Fibroblast of upper back skin (primary cell): ENCODE data around the gene GLIPR2.
A peak's percentile ranks its signal among the peaks of the same experiment; 100 is the strongest.
"Not testable (repeated sequence)": the region's sequence is repeated elsewhere in the genome, so short reads cannot be mapped to it uniquely, and the experiment has no call there.

Experiments
- DNase-seq: peaks from one replicate; pipeline ENCODE4 v3.0.0-alpha.2; 2013

The GLIPR2 gene, protein sequence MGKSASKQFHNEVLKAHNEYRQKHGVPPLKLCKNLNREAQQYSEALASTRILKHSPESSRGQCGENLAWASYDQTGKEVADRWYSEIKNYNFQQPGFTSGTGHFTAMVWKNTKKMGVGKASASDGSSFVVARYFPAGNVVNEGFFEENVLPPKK

DNA sequence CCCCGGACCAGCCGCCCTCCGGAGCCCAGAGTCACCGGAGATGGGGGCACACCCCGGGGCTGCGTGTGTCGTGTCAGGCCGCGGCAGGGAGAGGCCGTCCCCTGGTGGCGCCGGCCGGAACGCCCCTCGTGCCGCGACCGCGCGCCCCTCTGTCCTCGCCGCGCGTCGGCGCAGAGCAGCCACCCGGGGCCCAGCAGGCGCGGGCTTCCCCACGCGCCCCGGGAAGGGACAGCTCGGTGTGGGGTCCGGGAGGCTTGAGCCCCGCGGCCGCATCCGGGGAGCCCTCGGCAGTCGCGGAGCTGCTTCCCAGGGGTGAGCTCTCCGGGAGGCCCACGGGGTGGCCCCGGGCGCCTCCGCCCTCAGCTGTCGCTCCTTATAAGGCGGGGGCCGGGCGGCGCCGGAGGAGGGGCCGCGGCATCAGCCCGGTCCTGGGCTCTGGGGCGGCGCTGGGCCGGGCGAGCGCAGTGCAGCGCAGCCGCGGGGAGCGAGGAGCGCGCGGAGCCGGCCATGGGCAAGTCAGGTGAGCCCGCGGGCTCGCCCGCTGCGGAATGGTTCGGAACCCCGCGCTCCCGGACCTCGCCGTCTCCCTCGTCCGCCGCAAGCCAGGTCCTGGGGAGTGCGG, at the start of gene GLIPR2:
TSS of gene GLIPR2 (plus strand) at position 462 of the 622 bp plus-strand sequence. CDS start at position 508, 46 bp downstream.
- DNase-seq = peak; percentile 74

- not testable (repeated sequence) for DNase-seq
Measured at GRCh38 chr9:36087054-36087453, 49.5 kb upstream of the GLIPR2 start.

DNA sequence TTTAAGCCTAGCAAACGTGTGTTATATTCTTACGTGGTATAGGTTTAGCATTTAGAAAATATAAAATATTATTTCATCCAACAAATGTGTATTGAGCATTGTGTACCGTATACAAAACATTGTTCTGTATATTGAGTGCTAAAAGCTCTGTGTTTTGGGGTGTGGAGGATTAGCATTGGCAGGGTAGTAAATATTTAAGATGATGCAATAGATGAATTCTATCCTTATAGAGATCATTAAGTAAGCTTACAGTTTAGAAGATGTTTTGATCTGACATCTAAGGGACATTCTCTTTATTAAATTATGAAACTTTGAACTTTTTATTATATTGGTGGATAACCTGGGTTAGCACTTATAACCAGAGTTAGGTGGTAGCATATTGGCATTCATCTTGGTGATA, 48.5 kb upstream of the GLIPR2 start:
- DNase-seq = no peak

DNA sequence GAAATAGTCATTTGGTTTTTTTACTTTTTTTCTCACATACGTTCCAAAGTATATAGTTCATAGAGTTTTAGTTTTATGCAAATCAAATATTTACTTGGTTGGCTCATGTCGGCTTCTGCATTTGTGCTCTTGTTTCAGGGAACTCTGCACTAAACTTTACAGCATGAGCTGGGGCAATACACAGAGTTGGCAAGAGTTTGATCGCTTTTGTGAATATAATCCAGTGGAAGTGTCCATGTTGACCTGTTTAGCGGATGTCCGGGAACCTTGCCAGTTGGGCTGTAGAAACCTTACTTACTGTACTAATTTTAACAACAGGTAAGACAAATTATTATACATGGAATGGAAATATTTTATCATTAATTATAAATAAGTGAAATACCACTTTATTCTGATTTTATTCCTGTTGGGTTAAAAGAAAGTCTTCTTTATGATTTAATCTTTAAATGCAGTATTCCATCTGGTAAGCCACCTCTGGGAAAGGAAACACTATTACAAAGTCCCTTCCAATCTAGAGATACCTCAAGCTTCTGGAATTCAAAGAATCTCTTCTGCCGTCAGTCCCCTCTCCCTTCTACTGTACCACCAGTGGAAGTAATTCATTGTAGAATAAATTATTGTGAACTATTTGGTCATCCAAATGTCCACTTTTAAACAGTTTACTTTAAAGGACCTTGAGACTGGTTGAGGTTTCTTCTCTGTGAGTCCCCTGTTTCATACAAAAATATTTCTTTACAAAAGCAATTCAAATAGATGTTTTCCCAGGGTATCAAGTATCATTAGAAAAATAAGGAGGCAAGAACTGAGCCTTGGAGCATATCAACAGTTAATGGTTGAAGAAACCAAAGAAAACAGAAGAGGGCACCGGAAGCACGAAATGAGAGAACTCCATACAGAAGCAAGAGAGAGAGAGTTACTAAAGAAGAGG, 45.2 kb upstream of the GLIPR2 start:
- DNase-seq = peak; percentile 83

DNA sequence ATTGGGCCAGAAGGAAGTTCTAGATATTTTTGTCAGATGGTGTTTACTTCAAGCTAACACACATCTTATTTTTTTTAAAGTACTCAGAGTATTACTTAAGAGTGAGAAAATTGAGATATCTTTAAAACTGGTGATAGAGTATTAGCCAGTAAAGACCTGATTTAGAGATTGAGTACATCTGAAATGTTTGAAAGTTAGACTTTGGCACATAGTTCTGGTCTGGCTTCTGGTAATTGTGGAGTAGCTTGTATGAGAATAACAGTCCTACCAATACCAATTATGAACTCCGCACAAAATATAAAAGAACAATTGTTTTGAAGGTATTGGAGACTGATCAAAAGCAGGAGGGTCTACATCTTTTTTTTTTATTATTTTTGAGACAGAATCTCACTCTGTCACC, 44.5 kb upstream of the GLIPR2 start:
- DNase-seq = no peak

DNA sequence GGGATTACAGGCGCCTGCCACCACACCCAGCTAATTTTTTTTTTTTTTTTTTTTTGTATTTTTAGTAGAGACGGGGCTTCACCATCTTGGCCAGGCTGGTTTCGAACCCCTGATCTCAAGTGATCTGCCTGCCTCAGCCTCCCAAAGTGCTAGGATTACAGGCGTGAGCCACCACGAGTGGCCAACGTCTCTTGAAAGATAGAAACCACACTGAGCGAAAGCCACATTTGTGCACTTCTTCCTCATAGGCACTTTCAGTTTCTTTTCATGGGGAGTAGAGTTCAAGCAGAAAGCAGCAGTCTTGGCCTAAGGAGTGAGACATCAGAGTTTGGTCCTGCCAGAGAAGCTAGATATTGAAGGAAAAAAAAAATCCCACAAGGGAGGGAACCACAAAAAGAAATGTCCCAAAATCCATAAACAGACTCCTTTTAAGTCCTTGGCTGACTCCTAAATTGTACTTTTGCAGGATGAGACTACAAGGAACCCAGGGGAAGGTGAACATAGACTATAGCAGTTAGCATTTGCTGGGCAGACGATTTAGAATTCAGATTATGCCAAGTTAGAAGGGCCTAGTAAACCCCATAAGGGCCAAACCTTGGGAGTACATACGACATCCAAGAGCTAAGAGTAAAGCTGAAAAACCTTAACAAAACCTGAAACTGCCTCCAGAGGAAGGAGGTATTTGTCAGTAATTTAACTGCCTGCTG, 43.9 kb upstream of the GLIPR2 start:
- DNase-seq = no peak

GRCh38 chr9:36093384-36093783, 43.1 kb upstream of the GLIPR2 start:
- no peak for DNase-seq

- DNase-seq = no peak
Measured at GRCh38 chr9:36099718-36100117, 36.8 kb upstream of the GLIPR2 start.

GRCh38 chr9:36100532-36100931, 36.0 kb upstream of the GLIPR2 start:
- peak; percentile 96 for DNase-seq

DNA sequence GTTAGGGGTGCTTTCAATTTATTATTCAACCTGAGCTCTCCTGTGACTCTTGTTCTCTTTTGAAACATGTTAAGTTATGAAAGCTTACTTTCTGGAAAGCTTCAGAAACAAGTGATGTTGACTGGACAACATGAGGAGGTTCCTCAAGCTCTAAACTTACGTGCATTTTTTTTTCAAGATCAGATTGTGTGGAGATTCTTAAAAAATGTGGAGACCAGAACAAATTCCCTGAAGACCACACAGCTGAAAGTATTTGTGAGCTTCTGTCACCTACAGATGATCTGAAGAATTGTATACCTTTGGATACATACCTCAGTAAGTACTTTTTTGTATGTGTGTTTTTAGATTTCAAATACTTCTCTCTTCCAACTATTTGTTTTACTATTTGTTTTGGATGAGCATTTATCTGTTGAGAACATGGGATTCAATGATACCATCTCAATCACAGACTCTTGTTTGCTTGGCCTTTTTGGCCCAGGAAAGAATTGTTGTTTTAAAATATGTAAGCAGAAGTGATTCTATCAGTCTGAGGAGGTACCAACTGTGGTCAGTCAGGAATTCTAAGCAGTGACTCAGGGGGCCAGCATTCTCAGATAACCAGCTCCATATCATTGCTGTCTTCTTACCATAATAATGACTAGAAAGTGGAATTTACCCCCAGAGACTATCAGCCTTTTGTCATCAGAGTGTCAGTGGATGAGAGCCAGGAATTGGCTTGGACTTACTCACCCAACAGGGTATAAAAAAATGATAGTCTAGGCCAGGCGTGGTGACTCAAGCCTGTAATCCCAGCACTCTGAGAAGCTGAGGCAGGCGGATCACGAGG, 34.4 kb upstream of the GLIPR2 start:
- peak; percentile 100 for DNase-seq

GRCh38 chr9:36102742-36103495, 33.6 kb upstream of the GLIPR2 start:
- peak; percentile 77 for DNase-seq

DNA sequence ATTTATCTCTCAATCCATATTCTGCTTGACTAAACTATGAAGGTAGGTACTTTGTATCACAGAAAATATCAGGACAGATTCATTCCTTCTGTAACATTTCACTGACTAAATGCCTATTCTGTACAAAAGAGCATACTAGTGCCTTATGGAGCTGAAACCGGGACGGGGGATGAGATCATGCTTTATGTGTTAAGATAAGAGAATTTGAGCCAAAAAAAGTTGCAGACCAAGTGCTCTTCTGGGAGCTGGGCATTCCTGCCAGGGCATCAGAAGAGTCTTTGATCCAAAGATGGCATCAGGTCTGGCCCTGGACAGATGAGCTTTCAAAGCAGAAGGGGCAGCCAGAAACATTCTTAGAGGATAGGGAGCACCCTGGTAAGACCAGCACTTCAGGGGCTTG, 27.5 kb upstream of the GLIPR2 start:
- no peak for DNase-seq

GRCh38 chr9:36110434-36110833, 26.1 kb upstream of the GLIPR2 start:
- DNase-seq = no peak

GRCh38 chr9:36112516-36112915, 24.0 kb upstream of the GLIPR2 start:
- DNase-seq = no peak

DNA sequence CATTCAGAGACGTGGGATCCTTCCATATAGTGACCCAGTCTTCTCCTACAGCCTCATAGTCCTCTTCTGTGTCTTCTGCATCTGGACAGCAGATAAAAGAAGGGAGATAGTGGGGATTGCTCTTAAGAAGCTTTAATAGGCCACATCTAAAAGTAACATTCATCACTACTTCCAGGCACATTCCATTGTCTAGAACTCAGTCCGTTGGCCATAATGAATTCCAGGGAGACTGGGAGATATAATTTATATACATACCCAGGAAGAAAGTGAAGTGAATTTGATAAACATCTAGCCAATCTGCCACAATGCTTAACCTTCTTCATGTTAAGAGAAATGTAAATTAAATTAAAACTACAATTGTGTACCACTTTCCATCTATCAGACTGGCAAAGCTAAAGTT, 22.5 kb upstream of the GLIPR2 start:
- DNase-seq = peak; percentile 56

- no peak for DNase-seq
Measured at GRCh38 chr9:36116593-36116992, 19.9 kb upstream of the GLIPR2 start.

DNA sequence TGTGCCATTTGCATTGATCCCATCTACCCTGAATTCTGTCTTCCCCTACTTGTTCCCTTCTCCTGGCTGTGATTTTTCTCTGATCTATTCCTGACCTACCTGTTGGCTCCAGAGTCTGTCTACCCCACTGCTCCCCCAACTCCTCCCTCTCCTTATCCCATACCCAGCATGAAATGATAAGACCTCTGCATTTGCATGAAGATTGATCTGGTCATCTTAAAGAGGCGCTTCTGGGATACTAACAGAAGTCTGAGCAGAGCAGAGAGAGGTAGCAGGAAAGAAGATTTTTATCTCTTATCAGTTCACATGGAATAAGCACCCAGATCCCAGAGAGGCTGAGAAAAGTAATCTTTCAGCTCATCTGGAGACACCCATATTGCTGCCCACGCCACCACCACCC, 18.3 kb upstream of the GLIPR2 start:
- DNase-seq = no peak

DNA sequence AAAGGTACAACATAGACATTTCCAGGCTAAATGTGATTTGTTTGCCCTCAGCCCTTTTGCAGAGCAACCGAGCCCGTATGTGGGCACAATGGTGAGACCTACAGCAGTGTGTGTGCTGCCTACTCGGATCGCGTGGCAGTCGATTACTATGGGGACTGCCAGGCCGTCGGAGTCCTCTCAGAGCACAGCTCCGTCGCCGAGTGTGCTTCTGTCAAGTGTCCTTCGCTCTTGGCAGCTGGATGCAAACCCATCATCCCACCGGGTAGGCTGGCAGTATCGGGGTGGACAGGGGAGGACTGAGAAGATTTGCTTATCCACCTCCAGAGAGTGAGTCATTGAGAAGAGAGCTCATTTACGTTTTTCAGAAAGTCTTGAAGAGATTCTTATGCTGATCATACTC, 17.8 kb upstream of the GLIPR2 start:
- DNase-seq = no peak

DNA sequence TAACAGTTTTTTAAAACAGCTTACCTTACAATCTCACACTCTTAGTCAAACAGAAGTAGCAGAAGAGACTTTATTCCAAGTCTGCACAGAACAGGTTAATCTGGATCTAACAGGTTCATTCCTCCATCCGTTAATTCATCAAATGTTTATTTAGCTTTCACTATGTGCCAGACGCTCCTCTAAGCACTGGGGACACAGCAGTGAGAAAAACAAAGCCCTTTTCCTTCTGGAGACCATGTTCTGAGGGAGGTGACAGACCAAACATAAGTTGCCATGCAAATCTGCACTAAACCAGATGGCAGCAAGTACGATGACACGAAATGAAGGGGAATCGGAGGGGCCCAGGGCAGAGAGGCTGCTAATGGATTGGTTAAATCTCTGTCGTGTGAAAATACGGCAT, 17.1 kb upstream of the GLIPR2 start:
- DNase-seq = no peak

DNA sequence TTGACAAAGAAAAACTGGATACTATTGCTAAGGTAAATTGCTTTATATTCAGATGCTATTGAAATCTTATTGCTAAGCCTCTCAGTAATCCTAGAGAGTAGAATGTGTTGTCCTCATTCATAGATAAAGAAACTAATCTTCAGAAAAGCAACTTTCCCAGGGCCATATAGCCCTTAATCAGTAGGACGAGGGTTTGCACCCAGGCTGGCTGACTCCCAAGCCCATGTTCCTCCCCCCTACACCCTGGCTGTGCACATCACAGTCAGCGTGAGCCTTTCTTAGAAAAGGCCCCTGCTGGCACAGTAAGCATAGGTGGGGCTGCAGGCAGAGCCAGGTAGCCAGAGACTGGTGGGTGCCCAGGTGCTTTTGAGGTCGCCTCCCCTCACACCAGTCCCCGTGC, 15.8 kb upstream of the GLIPR2 start:
- DNase-seq = no peak

- no peak for DNase-seq
Measured at GRCh38 chr9:36121971-36122370, 14.6 kb upstream of the GLIPR2 start.

DNA sequence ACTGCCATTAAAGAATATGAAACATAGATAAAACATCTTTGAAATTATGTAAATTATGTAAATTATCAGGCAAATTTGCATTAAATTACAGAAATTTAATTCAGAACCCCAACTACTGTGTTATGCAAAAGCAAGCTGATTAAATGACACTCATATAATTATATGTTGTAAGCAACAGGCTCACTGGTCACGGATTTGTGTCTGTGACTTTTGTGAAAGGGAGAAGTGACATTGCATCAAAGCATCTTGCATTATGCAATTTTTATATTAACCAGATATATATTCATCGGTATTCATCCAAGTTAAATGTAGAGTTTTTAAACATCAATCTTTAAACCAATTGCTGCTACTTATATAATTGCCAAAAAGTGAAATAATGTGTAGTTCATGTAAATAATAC, 13.0 kb upstream of the GLIPR2 start:
- no peak for DNase-seq
